B cell (primary cell): ENCODE measurements around the gene MRTFA. TPM values are rescaled to one million over a fixed set of nuclear protein-coding genes. Genes with fewer than 3 reads are reported as not detected.

Source experiments
- ATAC-seq: fragments of 200-7000 bp; cut with Tn5 transposase; one replicate; pipeline ENCODE4 v1.10.0; 2021; ENCODE audit warnings: low read depth, mild to moderate bottlenecking, moderate number of reproducible peaks, moderate library complexity
- CTCF ChIA-PET: fragments of 350-600 bp; sonication (Branson Sonifier 250); formaldehyde crosslinking; loops from one replicate; lab custom pipeline; 2021; ENCODE audit warnings: antibody characterized with exemption, inconsistent platforms; lab: Charles Lee
- POLR2A ChIA-PET: fragments of 350-600 bp; sonication (Branson Sonifier 250); formaldehyde crosslinking; loops from one replicate; lab custom pipeline; 2021; ENCODE audit warnings: antibody characterized with exemption; lab: Charles Lee
- DNase-seq: peaks from one replicate; pipeline ENCODE4 v3.0.0; 2013
- H2AFZ ChIP-seq: 2 replicates; pipeline ENCODE4 v1.6.1; 2012; ENCODE audit warnings: mild to moderate bottlenecking, low read depth, low read length; ENCODE audit not compliant: insufficient read depth, poor library complexity, severe bottlenecking
- H3K27ac ChIP-seq, 2 donors: 1 replicate in 1 of 2; 2 replicates in 1 of 2; pipeline ENCODE4 v1.5.1; 2012 to 2013; ENCODE audit warnings: low read length in 2 of 2, mild to moderate bottlenecking in 2 of 2, moderate library complexity in 1 of 2
- H3K27me3 ChIP-seq, 4 experiments: fragments of 200-600 bp in 1 of 4; sonication (generic) in 1 of 4; replicated peaks in 1 of 4; 1 replicate in 2 of 4; 2 replicates in 2 of 4; pipeline versions ENCODE4 v1.6.1 to v1.7.0; 2013 to 2016; ENCODE audit warnings: low read length in 3 of 4, mild to moderate bottlenecking in 2 of 4, mixed read lengths in 1 of 4, moderate library complexity in 1 of 4; ENCODE audit not compliant: insufficient read depth in 4 of 4, control insufficient read depth in 3 of 4; ENCODE audit errors: control extremely low read depth in 1 of 4
- H3K36me3 ChIP-seq, 2 experiments: replicated peaks in 1 of 2; 1 replicate in 1 of 2; 2 replicates in 1 of 2; pipeline versions ENCODE4 v1.6.1 to v1.7.1; 2013; ENCODE audit warnings: low read length in 1 of 2; ENCODE audit not compliant: insufficient read depth in 2 of 2, control insufficient read depth in 1 of 2; ENCODE audit errors: control extremely low read depth in 1 of 2, extremely low read depth in 1 of 2
- H3K4me1 ChIP-seq, 2 donors: fragments of 200-600 bp in 1 of 2; sonication (generic) in 1 of 2; 1 replicate in 1 of 2; 2 replicates in 1 of 2; pipeline versions ENCODE4 v1.5.1 to v1.6.1; 2013 to 2017; ENCODE audit warnings: low read length in 2 of 2; ENCODE audit not compliant: control insufficient read depth in 2 of 2, insufficient read depth in 2 of 2
- H3K4me2 ChIP-seq: replicated peaks from 2 replicates; pipeline ENCODE3; 2012; ENCODE audit warnings: mild to moderate bottlenecking, low read depth, low read length; ENCODE audit not compliant: poor library complexity, severe bottlenecking
- H3K4me3 ChIP-seq, 5 experiments: fragments of 200-600 bp in 1 of 5; sonication (generic) in 1 of 5; 1 replicate in 3 of 5; 2 replicates in 2 of 5; pipeline versions ENCODE4 v1.5.1 to v1.7.0; 2011 to 2016; ENCODE audit warnings: low read length in 4 of 5, mild to moderate bottlenecking in 4 of 5, low read depth in 2 of 5, control low read depth in 1 of 5, moderate library complexity in 1 of 5; ENCODE audit not compliant: insufficient read depth in 1 of 5; ENCODE audit errors: control extremely low read depth in 1 of 5, extremely low read depth in 1 of 5
- H3K79me2 ChIP-seq: fragments of 200-600 bp; sonication (generic); one replicate; pipeline ENCODE4 v1.6.0; 2016; ENCODE audit warnings: low read length; ENCODE audit not compliant: control insufficient read depth, insufficient read depth
- H3K9ac ChIP-seq: fragments of 200-600 bp; sonication (generic); 2 replicates; pipeline ENCODE4 v1.6.1; 2017; ENCODE audit warnings: mild to moderate bottlenecking, low read length, moderate library complexity
- H3K9me3 ChIP-seq, 3 donors: one replicate each; pipeline versions ENCODE4 v1.6.1 to v1.7.1; 2013; ENCODE audit warnings: low read length in 2 of 3; ENCODE audit not compliant: control insufficient read depth in 2 of 3, insufficient read depth in 1 of 3; ENCODE audit errors: control extremely low read depth in 1 of 3
- H4K20me1 ChIP-seq: 2 replicates; pipeline ENCODE4 v1.6.0; 2012; ENCODE audit warnings: mild to moderate bottlenecking, low read length; ENCODE audit not compliant: insufficient read depth, control insufficient read depth, poor library complexity, severe bottlenecking
- H3K27ac Mint-ChIP-seq: one replicate; pipeline ENCODE4 v1.8.0; 2021; ENCODE audit warnings: mixed read lengths
- H3K27me3 Mint-ChIP-seq: one replicate; pipeline ENCODE4 v1.8.0; 2021; ENCODE audit warnings: mixed read lengths
- H3K4me1 Mint-ChIP-seq: one replicate; pipeline ENCODE4 v1.8.0; 2021; ENCODE audit warnings: mixed read lengths
- H3K4me3 Mint-ChIP-seq: one replicate; pipeline ENCODE4 v1.8.0; 2021; ENCODE audit warnings: mixed read lengths
- H3K9me3 Mint-ChIP-seq: one replicate; pipeline ENCODE4 v1.8.0; 2022; ENCODE audit warnings: mixed read lengths; ENCODE audit not compliant: insufficient read depth
- EZH2 ChIP-seq: IDR thresholded peaks from 2 replicates; pipeline ENCODE4 v1.6.1; 2012; ENCODE audit warnings: borderline replicate concordance, low read depth, mild to moderate bottlenecking, moderate library complexity, low read length; ENCODE audit not compliant: insufficient read depth, poor library complexity, severe bottlenecking
- WGBS: methylation state at CpG from one replicate; pipeline ENCODE4 v1.1.5; 2013; ENCODE audit warnings: missing lambda C conversion rate; ENCODE audit not compliant: insufficient coverage; 5-methylcytosine and 5-hydroxymethylcytosine counted together
- intact Hi-C: fragments of 100-400 bp; cut with micrococcal nuclease; formaldehyde crosslinking; loops from one replicate; pipeline ENCODE4 v1.10.0; 2022
- polyA plus RNA-seq: library from polyadenylated mRNA; depleted of rRNA; stranded (reverse); fragments of >200 nt; gene quantifications from 2 replicates; pipeline ENCODE4 v1.2.3, GENCODE V29; 2012
- total RNA-seq, 2 donors: library from RNA; stranded (reverse); fragments of 120-200 nt in 1 of 2; gene quantifications; 1 replicate in 1 of 2; 2 replicates in 1 of 2; pipeline versions ENCODE4 v1.2.3 to v1.2.4, GENCODE V29; 2013 to 2022
- TF ChIP-seq, protein P1 (sequence below): fragments of 200-600 bp; IDR thresholded peaks from one replicate; pipeline ENCODE4 v1.8.0; 2022; ENCODE audit warnings: antibody characterized with exemption, mild to moderate bottlenecking

Gene MRTFA
- total and polyA plus RNA-seq, 2 donors (not counting 1 experiment from before 2014, with no cell fraction given) = 28.9 to 82.6 TPM

DNA sequence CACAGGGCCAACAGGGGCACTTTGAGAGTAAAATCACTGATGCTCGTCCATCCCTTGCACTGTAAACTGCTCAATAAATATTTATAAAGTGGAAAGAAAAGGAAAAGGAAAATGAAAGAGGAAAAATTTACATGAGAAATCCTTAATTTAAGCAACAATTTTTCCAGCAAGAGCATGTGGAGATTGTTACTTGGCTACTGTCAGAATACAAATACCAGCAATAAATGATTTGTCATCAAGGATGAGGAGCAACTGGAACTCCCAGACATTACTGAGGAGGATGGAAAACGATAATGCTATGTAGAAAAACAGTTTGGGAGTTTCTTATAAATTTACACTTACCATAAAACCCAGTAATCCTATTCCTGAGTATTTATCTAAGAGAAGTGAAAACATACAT lies 143.1 kb downstream of the MRTFA start:
- no CpG with 5 or more reads among the region's 2 CpGs for WGBS
- peak overlapping the region; percentile 81 to 88 for H3K27ac ChIP-seq
- Mint-ChIP-seq H3K27me3 (no peaks in the 10 kb centered on the region), H3K4me1 (peaks cover 29% of the 10 kb centered on the region), H3K4me3 (no peak overlapping the region), H3K9me3 (no peaks in the 10 kb centered on the region), H3K27ac (peak overlapping the region; percentile 86)
- H3K4me2 ChIP-seq = peak overlapping the region; percentile 65
- no peaks in the 10 kb centered on the region for H4K20me1 ChIP-seq
- H3K9me3 ChIP-seq = no peaks in the 10 kb centered on the region
- ATAC-seq (no peak), DNase-seq (no peak)
- intact Hi-C loops = loop anchor here (2.0 kb wide), 2 partner anchors 31 to 123 kb away; partner anchors contain the start of gene SGSM3
- ChIA-PET POLR2A (interaction anchor here (0.5 kb wide), 1 partner anchor 703 kb away, joined by 3 read pairs; no protein-coding TSS in a partner anchor), CTCF (interaction anchor here (1.1 to 11.1 kb wide), 3 partner anchors 31 to 153 kb away, joined by 4 to 148 read pairs (median 8); no protein-coding TSS in a partner anchor)
- H2AFZ ChIP-seq = no peak overlapping the region
- H3K79me2 ChIP-seq = peaks cover 20% of the 10 kb centered on the region
- no peak overlapping the region for H3K4me3 ChIP-seq
- no peak overlapping the region for H3K9ac ChIP-seq
- H3K27me3 ChIP-seq = no peaks in the 10 kb centered on the region
- no peak for TF ChIP-seq EZH2
- TF ChIP-seq, protein P1, sequence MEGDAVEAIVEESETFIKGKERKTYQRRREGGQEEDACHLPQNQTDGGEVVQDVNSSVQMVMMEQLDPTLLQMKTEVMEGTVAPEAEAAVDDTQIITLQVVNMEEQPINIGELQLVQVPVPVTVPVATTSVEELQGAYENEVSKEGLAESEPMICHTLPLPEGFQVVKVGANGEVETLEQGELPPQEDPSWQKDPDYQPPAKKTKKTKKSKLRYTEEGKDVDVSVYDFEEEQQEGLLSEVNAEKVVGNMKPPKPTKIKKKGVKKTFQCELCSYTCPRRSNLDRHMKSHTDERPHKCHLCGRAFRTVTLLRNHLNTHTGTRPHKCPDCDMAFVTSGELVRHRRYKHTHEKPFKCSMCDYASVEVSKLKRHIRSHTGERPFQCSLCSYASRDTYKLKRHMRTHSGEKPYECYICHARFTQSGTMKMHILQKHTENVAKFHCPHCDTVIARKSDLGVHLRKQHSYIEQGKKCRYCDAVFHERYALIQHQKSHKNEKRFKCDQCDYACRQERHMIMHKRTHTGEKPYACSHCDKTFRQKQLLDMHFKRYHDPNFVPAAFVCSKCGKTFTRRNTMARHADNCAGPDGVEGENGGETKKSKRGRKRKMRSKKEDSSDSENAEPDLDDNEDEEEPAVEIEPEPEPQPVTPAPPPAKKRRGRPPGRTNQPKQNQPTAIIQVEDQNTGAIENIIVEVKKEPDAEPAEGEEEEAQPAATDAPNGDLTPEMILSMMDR = no peak
- H3K4me1 ChIP-seq = peaks cover 24 to 29% of the 10 kb centered on the region in 2 donors
- peaks cover 0 to 1% of the 10 kb centered on the region in 2 experiments for H3K36me3 ChIP-seq

DNA sequence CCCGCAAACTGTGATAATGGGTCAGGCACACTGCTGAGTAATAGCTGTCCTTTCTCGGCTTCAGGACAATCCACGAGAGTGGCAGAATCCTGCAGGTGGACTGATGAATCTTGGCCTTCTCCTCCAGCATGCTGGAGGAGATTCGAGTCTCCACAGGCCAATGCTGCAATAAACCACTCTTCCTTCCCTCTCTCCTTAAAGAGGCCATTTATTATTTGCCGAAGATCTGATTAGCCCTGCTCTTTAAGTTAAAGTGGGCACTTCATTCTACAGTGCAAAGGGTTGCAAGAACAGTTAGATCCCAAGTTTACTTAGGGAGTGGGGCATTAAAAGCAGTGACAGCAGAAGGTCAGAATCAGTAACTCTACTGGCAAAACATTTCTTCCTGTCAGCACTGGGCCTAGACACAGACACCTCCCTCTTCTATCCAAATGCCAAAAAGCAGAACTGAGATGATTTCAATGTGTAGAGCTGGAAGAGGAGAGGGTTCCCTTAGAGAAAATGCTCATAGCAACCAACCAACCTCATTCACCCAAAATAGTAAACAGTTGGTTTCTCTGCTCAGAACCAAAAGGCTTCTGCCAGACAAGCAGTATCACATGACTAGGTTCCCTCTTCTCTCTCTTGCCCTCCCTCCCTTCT lies 144.4 kb downstream of the MRTFA start:
- WGBS = 54% methylated on average over 4 of the region's 5 CpGs
- H3K4me1 ChIP-seq = peaks cover 33 to 38% of the 10 kb centered on the region in 2 donors
- ChIA-PET CTCF (interaction anchor here (0.6 to 11.1 kb wide), 12 partner anchors 8 to 410 kb away, joined by 3 to 148 read pairs (median 4); no protein-coding TSS in a partner anchor), POLR2A (interaction anchor here (0.6 to 0.7 kb wide), 3 partner anchors 17 to 452 kb away, joined by 3 to 5 read pairs (median 3); no protein-coding TSS in a partner anchor)
- H3K4me2 ChIP-seq = peak overlapping the region; percentile 65
- ATAC-seq (peak; percentile 97), DNase-seq (peak; percentile 91)
- TF ChIP-seq, protein P1 = no peak
- no peak for TF ChIP-seq EZH2
- H3K4me3 ChIP-seq = peak overlapping the region in 1 of 5 experiments; percentile 18
- Mint-ChIP-seq H3K27me3 (no peaks in the 10 kb centered on the region), H3K4me3 (peak overlapping the region; percentile 78), H3K9me3 (no peaks in the 10 kb centered on the region), H3K4me1 (peaks cover 36% of the 10 kb centered on the region), H3K27ac (peak overlapping the region; percentile 86)
- H3K27me3 ChIP-seq = no peaks in the 10 kb centered on the region
- no peaks in the 10 kb centered on the region for H4K20me1 ChIP-seq
- peaks cover 0 to 1% of the 10 kb centered on the region in 2 experiments for H3K36me3 ChIP-seq
- peak overlapping the region; percentile 81 to 88 for H3K27ac ChIP-seq
- intact Hi-C loops = loop anchor here (1.0 to 2.0 kb wide), 4 partner anchors 29 to 144 kb away; partner anchors contain the start of genes MRTFA and SGSM3
- peaks cover 23% of the 10 kb centered on the region for H3K79me2 ChIP-seq
- H3K9ac ChIP-seq = peak overlapping the region; percentile 23
- no peak overlapping the region for H2AFZ ChIP-seq
- H3K9me3 ChIP-seq = no peaks in the 10 kb centered on the region
